ENCODE results near the gene PPA1.

The PPA1 gene

DNA sequence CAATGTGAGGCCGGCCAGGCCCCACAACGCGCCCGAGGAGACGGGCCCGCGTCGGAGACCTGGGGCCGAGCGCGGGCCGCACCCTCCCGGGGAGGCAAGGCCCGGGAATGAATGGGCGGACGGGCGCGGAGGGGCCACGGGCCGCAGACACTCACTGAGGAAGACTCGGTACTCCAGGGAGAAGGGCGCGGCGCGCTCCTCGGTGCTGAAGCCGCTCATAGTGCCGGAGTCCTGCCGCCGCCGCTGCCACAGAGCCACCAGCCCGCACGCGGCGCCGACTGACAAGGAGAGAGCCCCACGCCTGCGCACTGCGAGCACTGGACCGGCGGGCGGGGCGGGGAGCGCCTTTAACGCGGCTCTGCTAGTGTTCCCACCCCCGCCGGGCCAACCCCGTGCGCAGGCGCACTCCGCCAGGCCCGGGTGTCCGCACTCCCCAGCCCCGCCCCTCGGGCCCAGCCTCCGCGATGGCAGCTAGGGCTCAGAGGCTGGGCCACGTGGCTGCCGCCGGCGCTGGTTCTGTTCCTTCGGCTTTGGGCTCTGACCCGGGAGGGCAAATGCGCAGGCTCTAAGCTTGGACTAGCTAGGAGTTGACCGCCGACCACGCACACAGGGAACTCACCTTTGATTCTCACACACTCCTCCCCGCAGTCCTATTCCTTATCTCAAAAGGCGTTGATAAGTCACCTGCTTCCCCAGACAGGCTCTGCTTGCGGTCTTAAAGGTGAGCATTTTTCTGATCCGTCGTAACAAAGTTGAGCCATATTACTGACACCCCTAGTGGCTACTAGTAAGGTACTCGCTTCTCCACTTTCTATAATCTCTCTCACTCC lies at the start of gene PPA1:
PPA1 (minus strand) TSS at position 321 of the 830 bp plus-strand sequence; CDS start at position 219, 102 bp downstream.
- in situ Hi-C loops (cut with HindIII; ENCODE audit: low sequenced_read_pairs), result no loop called here
- DNase-seq (ENCODE audit: low read depth), result peak; percentile 74
- H3K4me3 ChIP-seq (ENCODE audit: low read depth, low read length), result peak within 1 kb of the TSS; percentile 93
- TF ChIP-seq, protein P1, sequence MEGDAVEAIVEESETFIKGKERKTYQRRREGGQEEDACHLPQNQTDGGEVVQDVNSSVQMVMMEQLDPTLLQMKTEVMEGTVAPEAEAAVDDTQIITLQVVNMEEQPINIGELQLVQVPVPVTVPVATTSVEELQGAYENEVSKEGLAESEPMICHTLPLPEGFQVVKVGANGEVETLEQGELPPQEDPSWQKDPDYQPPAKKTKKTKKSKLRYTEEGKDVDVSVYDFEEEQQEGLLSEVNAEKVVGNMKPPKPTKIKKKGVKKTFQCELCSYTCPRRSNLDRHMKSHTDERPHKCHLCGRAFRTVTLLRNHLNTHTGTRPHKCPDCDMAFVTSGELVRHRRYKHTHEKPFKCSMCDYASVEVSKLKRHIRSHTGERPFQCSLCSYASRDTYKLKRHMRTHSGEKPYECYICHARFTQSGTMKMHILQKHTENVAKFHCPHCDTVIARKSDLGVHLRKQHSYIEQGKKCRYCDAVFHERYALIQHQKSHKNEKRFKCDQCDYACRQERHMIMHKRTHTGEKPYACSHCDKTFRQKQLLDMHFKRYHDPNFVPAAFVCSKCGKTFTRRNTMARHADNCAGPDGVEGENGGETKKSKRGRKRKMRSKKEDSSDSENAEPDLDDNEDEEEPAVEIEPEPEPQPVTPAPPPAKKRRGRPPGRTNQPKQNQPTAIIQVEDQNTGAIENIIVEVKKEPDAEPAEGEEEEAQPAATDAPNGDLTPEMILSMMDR (IDR thresholded peaks at IDR 0.05; ENCODE audit: low read depth, low read length, missing control alignments), result peak; percentile 32

DNA sequence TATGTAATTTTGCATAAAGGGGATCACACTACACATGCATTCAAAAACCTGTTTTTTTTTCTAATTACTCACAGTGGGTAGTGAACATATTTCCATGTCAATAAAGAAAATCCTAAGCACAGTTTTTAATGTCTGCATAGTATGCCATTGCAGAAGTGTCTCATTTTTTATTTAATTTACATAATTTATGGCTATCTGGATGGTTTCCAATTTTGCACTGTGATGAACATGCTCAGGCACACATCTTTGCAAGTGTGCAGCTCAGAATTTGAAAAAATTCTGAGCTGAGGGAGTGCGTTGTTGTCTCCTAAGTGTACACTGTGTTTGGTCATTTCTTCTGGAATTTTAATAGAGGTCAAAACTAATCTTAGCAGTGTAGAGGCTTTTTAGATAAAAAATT lies 48.4 kb upstream of the PPA1 start:
- H3K4me3 ChIP-seq (ENCODE audit: low read depth, low read length), result no peak overlapping the region
- in situ Hi-C loops (cut with HindIII; ENCODE audit: low sequenced_read_pairs), result loop anchor here (5.0 kb wide), 1 partner anchor 41 kb away; no protein-coding TSS in a partner anchor
- DNase-seq (ENCODE audit: low read depth), result no peak
- TF ChIP-seq, protein P1 (IDR thresholded peaks at IDR 0.05; ENCODE audit: low read depth, low read length, missing control alignments), result no peak

DNA sequence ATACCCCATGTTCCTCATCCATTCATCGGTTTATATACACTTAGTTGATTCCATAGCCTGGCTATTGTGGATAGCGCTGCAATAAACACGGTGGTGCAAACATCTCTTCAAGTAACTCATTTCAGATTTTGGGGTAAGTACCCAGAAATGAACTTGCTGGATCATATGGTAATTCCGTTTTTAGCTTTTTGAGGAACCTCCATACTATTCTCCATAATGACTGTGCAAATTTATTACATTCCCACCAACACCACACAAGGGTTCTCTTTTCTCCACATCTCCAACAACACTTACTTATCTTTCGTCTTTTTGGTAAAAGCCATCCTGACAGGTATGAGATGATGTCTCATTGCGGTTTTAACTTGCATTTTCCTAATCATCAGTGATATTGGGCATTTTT lies 46.9 kb upstream of the PPA1 start:
- H3K4me3 ChIP-seq (ENCODE audit: low read depth, low read length), result no peak overlapping the region
- in situ Hi-C loops (cut with HindIII; ENCODE audit: low sequenced_read_pairs), result loop anchor here (5.0 kb wide), 1 partner anchor 42 kb away; no protein-coding TSS in a partner anchor
- TF ChIP-seq, protein P1 (IDR thresholded peaks at IDR 0.05; ENCODE audit: low read depth, low read length, missing control alignments), result no peak
- DNase-seq (ENCODE audit: low read depth), result no peak

DNA sequence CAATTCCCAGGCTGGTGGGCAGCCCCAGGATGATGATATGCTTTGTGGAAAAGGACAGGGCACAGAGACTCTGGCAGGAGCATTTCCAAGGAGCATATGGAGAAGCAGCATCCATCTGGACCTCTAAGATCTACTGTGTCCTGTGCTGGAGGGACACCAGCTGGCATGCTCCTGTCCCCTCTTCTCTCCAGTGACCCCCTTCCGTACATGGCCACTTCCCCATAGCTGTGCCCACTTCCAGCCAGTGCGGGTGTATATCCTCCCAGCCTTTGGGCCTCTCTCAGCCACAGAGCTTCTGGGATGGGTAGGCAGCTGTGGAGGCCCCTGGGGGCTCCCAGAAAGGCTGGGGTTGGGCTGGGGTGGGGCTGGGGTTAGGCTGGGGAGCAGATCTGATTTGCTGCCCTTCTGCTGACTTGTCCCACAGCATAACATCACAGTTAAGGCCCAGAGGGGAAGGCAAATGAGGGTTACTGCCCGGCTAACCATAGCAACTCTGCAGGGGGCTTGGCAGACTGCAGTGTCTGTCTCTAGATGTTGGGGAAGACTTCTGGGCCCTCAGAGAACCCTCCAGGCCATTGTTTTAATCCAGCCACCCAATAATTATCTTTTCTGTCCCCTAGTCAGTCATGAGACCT lies 44.3 kb upstream of the PPA1 start:
- H3K4me3 ChIP-seq (ENCODE audit: low read depth, low read length), result no peak overlapping the region
- in situ Hi-C loops (cut with HindIII; ENCODE audit: low sequenced_read_pairs), result no loop called here
- DNase-seq (ENCODE audit: low read depth), result no peak
- TF ChIP-seq, protein P1 (IDR thresholded peaks at IDR 0.05; ENCODE audit: low read depth, low read length, missing control alignments), result no peak

DNA sequence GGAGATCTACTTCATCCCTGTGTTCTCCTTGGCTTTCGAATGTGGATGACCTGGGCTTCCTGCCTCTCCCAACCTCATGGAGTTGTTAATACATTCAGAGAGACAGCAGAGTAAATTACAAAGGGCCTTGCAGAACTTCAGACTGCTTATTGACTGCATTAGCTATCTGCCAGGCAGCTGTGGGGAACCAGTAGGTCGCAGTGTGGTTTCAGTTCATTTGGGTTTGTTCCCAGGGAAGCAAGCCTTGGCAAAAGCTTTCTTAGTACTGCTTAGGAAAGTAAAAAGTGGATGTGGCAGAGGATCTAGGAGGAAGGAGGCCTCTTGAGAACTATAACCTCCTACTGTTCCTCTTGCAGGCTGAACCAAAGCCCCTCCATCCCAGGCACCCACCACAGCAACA lies 41.4 kb upstream of the PPA1 start:
- in situ Hi-C loops (cut with HindIII; ENCODE audit: low sequenced_read_pairs), result no loop called here
- TF ChIP-seq, protein P1 (IDR thresholded peaks at IDR 0.05; ENCODE audit: low read depth, low read length, missing control alignments), result no peak
- H3K4me3 ChIP-seq (ENCODE audit: low read depth, low read length), result no peak overlapping the region
- peak; percentile 95 for DNase-seq (ENCODE audit: low read depth)

DNA sequence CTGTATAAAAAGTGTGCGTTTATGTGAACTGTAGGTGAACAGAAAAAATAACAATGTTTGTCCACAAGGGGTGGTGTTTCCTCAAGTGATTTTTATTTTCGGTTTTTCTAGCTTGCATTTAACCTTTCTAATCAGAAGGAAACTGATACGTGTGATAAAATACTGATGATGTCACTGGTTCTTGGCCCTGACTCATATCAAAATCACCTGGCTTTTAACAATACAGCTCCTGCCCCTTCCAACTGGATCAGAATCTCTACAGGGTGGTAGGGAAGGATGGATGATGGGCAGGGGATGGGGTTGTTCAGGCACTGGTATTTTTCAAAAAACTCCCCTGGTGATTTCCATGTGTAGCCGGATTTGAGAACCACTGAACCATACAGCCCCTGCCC lies 39.7 kb upstream of the PPA1 start:
- DNase-seq (ENCODE audit: low read depth), result no peak
- H3K4me3 ChIP-seq (ENCODE audit: low read depth, low read length), result no peak overlapping the region
- TF ChIP-seq, protein P1 (IDR thresholded peaks at IDR 0.05; ENCODE audit: low read depth, low read length, missing control alignments), result peak; percentile 23
- in situ Hi-C loops (cut with HindIII; ENCODE audit: low sequenced_read_pairs), result no loop called here

Measured in astrocyte of the cerebellum (primary cell).